Gastrocnemius medialis (tissue), 4 donors: Measurements from ENCODE around the gene PIRT. TPM values are rescaled to one million over a fixed set of nuclear protein-coding genes. Genes with fewer than 3 reads are reported as not detected.
A peak's percentile ranks its signal among the peaks of the same experiment; 100 is the strongest.

ENCODE experiments used
- ATAC-seq, 2 donors: fragments of 150-250 bp; one replicate each; pipeline ENCODE4 v1.9.1; 2016
- DNase-seq, 2 donors: peaks; one replicate each; pipeline ENCODE4 v3.0.0-alpha.2; 2019
- H3K27ac ChIP-seq, 4 donors: fragments of 200-600 bp; sonication (generic); 1 replicate in 1 of 4; 2 replicates in 3 of 4; pipeline ENCODE4 v1.5.1; 2016 to 2018; ENCODE audit warnings: mild to moderate bottlenecking in 2 of 4, moderate library complexity in 1 of 4
- H3K27me3 ChIP-seq, 3 donors: fragments of 200-600 bp; sonication (generic) in 2 of 3; 1 replicate in 1 of 3; 2 replicates in 2 of 3; pipeline versions ENCODE4 v1.5.1 to v1.6.0; 2016 to 2019; ENCODE audit warnings: mild to moderate bottlenecking in 1 of 3, moderate library complexity in 1 of 3
- H3K36me3 ChIP-seq, 2 donors: fragments of 200-600 bp; sonication (generic) in 1 of 2; one replicate each; pipeline ENCODE4 v1.5.1; 2017 to 2018
- H3K4me1 ChIP-seq, 2 donors: fragments of 200-600 bp; sonication (generic) in 1 of 2; one replicate each; pipeline ENCODE4 v1.5.1; 2016 to 2017; ENCODE audit warnings: mild to moderate bottlenecking in 2 of 2
- H3K4me3 ChIP-seq, 4 donors: fragments of 200-600 bp; sonication (generic) in 3 of 4; 1 replicate in 1 of 4; 2 replicates in 3 of 4; pipeline ENCODE4 v1.5.1; 2016 to 2019; ENCODE audit warnings: mild to moderate bottlenecking in 2 of 4
- H3K9me3 ChIP-seq, 3 donors: fragments of 200-600 bp; sonication (generic) in 2 of 3; 1 replicate in 1 of 3; 2 replicates in 2 of 3; pipeline ENCODE4 v1.5.1; 2016 to 2019
- POLR2A ChIP-seq, 2 donors: fragments of 450-650 bp; IDR thresholded peaks; one replicate each; pipeline ENCODE4 v1.6.1; 2017; ENCODE audit warnings: antibody characterized with exemption in 2 of 2, mild to moderate bottlenecking in 2 of 2, moderate library complexity in 2 of 2
- in situ Hi-C, 4 donors: fragments of 200-750 bp; cut with MboI; loops; one replicate each; pipeline versions ENCODE4 v1.15.0 to v1.8.0; 2017; ENCODE audit warnings: low sequenced_read_pairs in 4 of 4
- intact Hi-C: fragments of 100-400 bp; cut with DNase I; formaldehyde crosslinking; loops from one replicate; pipeline ENCODE4 v1.15.1; 2023; ENCODE audit warnings: low total_unique reads
- total RNA-seq, 4 donors: library from RNA; depleted of rRNA; stranded (reverse); fragments of >200 nt; gene quantifications; one replicate each; pipeline versions ENCODE4 v1.1.0 to v1.2.3, GENCODE V29; 2016
- TF ChIP-seq, protein P1 (sequence below), 5 experiments: fragments of 450-650 bp in 3 of 5; fragments of 200-600 bp in 2 of 5; sonication (generic) in 2 of 5; IDR thresholded peaks in 4 of 5; conservative IDR thresholded peaks in 1 of 5; 1 replicate in 4 of 5; 2 replicates in 1 of 5; pipeline ENCODE4 v1.5.1; 2016 to 2019; ENCODE audit warnings: antibody characterized with exemption in 5 of 5, mild to moderate bottlenecking in 3 of 5, moderate library complexity in 3 of 5

PIRT gene
- not detected for total RNA-seq

- H3K9me3 ChIP-seq: no peaks in the 10 kb centered on the region
- in situ Hi-C loops (loop anchor here in 1 of 4 donors (25.0 kb wide), 1 partner anchor 201 kb away; no protein-coding TSS in a partner anchor), intact Hi-C loops (no loop called here)
- ATAC-seq: no peak
- H3K4me1 ChIP-seq: no peaks in the 10 kb centered on the region
- TF ChIP-seq POLR2A (IDR thresholded peaks at IDR 0.05): no peak
- TF ChIP-seq, protein P1, sequence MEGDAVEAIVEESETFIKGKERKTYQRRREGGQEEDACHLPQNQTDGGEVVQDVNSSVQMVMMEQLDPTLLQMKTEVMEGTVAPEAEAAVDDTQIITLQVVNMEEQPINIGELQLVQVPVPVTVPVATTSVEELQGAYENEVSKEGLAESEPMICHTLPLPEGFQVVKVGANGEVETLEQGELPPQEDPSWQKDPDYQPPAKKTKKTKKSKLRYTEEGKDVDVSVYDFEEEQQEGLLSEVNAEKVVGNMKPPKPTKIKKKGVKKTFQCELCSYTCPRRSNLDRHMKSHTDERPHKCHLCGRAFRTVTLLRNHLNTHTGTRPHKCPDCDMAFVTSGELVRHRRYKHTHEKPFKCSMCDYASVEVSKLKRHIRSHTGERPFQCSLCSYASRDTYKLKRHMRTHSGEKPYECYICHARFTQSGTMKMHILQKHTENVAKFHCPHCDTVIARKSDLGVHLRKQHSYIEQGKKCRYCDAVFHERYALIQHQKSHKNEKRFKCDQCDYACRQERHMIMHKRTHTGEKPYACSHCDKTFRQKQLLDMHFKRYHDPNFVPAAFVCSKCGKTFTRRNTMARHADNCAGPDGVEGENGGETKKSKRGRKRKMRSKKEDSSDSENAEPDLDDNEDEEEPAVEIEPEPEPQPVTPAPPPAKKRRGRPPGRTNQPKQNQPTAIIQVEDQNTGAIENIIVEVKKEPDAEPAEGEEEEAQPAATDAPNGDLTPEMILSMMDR (IDR thresholded peaks at IDR 0.05 in 4 of 5, conservative IDR thresholded peaks at IDR 0.05 in 1 of 5): no peak
- DNase-seq: no peak
- H3K27ac ChIP-seq: no peak within 1 kb of the TSS
- H3K4me3 ChIP-seq: no peak within 1 kb of the TSS
- H3K36me3 ChIP-seq: no peaks in the 10 kb centered on the region
- peaks cover 0 to 8% (median 0%) of the 10 kb centered on the region in 3 donors for H3K27me3 ChIP-seq
These were observed at the start of gene PIRT for GRCh38 chr17:10837921-10838320. Gene PIRT (minus strand): TSS chr17:10838087. CDS start chr17:10825645, 12,442 bp downstream.

DNA sequence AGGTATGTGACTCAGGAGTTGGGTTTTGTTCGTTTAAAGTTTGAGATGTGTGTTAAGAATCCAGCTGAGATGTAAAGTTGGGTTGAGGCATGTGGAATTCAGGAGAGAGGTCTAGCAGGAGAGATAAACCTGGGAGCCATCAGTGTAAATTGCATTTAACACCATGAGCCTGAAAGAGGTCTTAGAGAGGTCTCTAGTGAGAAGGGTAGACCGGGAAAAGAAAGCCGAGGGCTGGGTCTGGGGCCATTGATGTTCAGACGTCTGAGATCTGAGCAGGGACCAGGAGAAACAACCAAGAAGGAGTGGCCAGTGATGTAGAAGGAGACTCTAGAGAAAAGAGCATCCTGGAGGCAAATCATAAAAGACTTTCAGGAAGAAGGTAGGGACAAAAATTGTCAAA, 44.1 kb upstream of the PIRT start:
- in situ Hi-C loops: loop anchor here (10.0 to 25.0 kb wide), 5 partner anchors 155 to 1055 kb away; no protein-coding TSS in a partner anchor
- Histone ChIP-seq H3K4me3 (no peak overlapping the region), H3K36me3 (no peaks in the 10 kb centered on the region), H3K4me1 (no peaks in the 10 kb centered on the region), H3K9me3 (no peaks in the 10 kb centered on the region), H3K27me3 (no peaks in the 10 kb centered on the region), H3K27ac (no peak overlapping the region)
- no peak for ATAC-seq
- intact Hi-C loops: no loop called here
- no peak for DNase-seq
- TF ChIP-seq, protein P1 (IDR thresholded peaks at IDR 0.05 in 4 of 5, conservative IDR thresholded peaks at IDR 0.05 in 1 of 5): no peak
- no peak for TF ChIP-seq POLR2A (IDR thresholded peaks at IDR 0.05)

GRCh38 chr17:10879190-10879836, 41.4 kb upstream of the PIRT start:
- Histone ChIP-seq H3K36me3 (no peaks in the 10 kb centered on the region), H3K9me3 (no peaks in the 10 kb centered on the region), H3K27me3 (no peaks in the 10 kb centered on the region), H3K4me3 (no peak overlapping the region), H3K27ac (no peak overlapping the region), H3K4me1 (no peaks in the 10 kb centered on the region)
- in situ Hi-C loops: loop anchor here in 3 of 4 donors (10.0 to 25.0 kb wide), 5 partner anchors 158 to 1058 kb away; no protein-coding TSS in a partner anchor
- intact Hi-C loops: loop anchor here (5.0 kb wide), 1 partner anchor 263 kb away; no protein-coding TSS in a partner anchor
- no peak for ATAC-seq
- TF ChIP-seq POLR2A (IDR thresholded peaks at IDR 0.05): no peak
- TF ChIP-seq, protein P1 (IDR thresholded peaks at IDR 0.05 in 4 of 5, conservative IDR thresholded peaks at IDR 0.05 in 1 of 5): no peak
- DNase-seq: no peak

DNA sequence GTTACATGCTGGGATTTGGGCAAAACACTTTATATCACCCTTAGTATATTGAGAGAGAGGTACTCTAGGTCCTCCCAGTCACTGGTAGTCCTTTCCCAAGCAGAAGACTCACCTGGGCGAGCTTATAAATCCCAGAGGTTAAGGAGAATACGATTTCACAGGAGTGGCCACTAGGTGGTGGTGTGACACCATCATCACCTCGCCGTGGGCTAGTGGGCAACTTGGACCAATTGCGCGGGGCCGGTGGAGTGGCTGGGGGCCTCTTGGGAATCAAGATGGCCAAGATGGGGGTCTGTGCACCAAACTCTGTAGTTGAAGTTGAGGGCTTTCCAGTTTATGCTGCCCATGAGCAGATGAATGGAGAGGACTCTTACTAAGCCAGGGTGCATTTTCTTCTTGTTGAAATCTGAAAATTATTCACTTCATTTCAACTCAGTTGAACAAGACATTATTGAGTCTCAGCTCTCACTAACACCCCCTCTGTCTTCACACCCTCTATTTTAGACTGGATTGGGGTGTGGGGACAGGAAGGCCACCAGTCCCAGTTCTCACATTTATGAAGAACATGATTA, 38.2 kb upstream of the PIRT start:
- Histone ChIP-seq H3K27ac (no peak overlapping the region), H3K36me3 (no peaks in the 10 kb centered on the region), H3K4me1 (no peaks in the 10 kb centered on the region), H3K9me3 (no peaks in the 10 kb centered on the region), H3K4me3 (no peak overlapping the region), H3K27me3 (no peaks in the 10 kb centered on the region)
- intact Hi-C loops: loop anchor here (5.0 kb wide), 1 partner anchor 266 kb away; no protein-coding TSS in a partner anchor
- TF ChIP-seq POLR2A (IDR thresholded peaks at IDR 0.05): no peak
- TF ChIP-seq, protein P1 (IDR thresholded peaks at IDR 0.05 in 4 of 5, conservative IDR thresholded peaks at IDR 0.05 in 1 of 5): peak; percentile 19 to 62 (median 54)
- in situ Hi-C loops: loop anchor here in 3 of 4 donors (10.0 to 25.0 kb wide), 5 partner anchors 161 to 1061 kb away; no protein-coding TSS in a partner anchor
- DNase-seq: no peak
- ATAC-seq: no peak
